Stimulated activated CD4-positive, alpha-beta T cell treated with anti-CD3 and anti-CD28 coated beads, Interleukin-4, amount 100 ng/mL, for 24 hours (primary cell): Measurements from ENCODE around the gene KIAA1755.
"Not testable (repeated sequence)": the region's sequence is repeated elsewhere in the genome, so short reads cannot be mapped to it uniquely, and the experiment has no call there.

Source experiments
- DNase-seq: peaks from one replicate; pipeline ENCODE4 v3.0.0-alpha.2; 2020

KIAA1755 gene

GRCh38 chr20:38262931-38263330 is 2.4 kb upstream of the KIAA1755 start:
- DNase-seq, result no peak

GRCh38 chr20:38261054-38261390 is 487 bp upstream of the KIAA1755 start:
- DNase-seq, result no peak

GRCh38 chr20:38260025-38260377 is 534 bp downstream of the KIAA1755 start:
- no peak for DNase-seq

- DNase-seq, result no peak
Observed at GRCh38 chr20:38258545-38259215, 1.9 kb downstream of the KIAA1755 start.

GRCh38 chr20:38256966-38257365 is 3.6 kb downstream of the KIAA1755 start:
- DNase-seq, result no peak

- DNase-seq, result no peak
Observed at GRCh38 chr20:38256021-38256420, 4.5 kb downstream of the KIAA1755 start.

GRCh38 chr20:38255393-38255792 is 5.1 kb downstream of the KIAA1755 start:
- no peak for DNase-seq

- not testable (repeated sequence) for DNase-seq
Observed at GRCh38 chr20:38254621-38255020, 5.9 kb downstream of the KIAA1755 start.

GRCh38 chr20:38253571-38253970 is 7.0 kb downstream of the KIAA1755 start:
- no peak for DNase-seq

- no peak for DNase-seq
Observed at GRCh38 chr20:38252292-38253288, 7.9 kb downstream of the KIAA1755 start.

- not testable (repeated sequence) for DNase-seq
Observed at GRCh38 chr20:38251441-38251840, 9.1 kb downstream of the KIAA1755 start.

GRCh38 chr20:38250609-38251008 is 9.9 kb downstream of the KIAA1755 start:
- no peak for DNase-seq

- DNase-seq, result no peak
Observed at GRCh38 chr20:38249536-38250310, 10.8 kb downstream of the KIAA1755 start.

GRCh38 chr20:38248133-38248532 is 12.4 kb downstream of the KIAA1755 start:
- DNase-seq, result no peak

GRCh38 chr20:38247725-38248124 is 12.8 kb downstream of the KIAA1755 start:
- not testable (repeated sequence) for DNase-seq

- no peak for DNase-seq
Observed at GRCh38 chr20:38247166-38247509, 13.4 kb downstream of the KIAA1755 start.

GRCh38 chr20:38246357-38247165 is 14.0 kb downstream of the KIAA1755 start:
- DNase-seq, result no peak

GRCh38 chr20:38245753-38246152 is 14.8 kb downstream of the KIAA1755 start:
- DNase-seq, result no peak

GRCh38 chr20:38243709-38244020 is 16.9 kb downstream of the KIAA1755 start:
- no peak for DNase-seq

GRCh38 chr20:38242848-38243708 is 17.5 kb downstream of the KIAA1755 start:
- no peak for DNase-seq

GRCh38 chr20:38241201-38241600 is 19.3 kb downstream of the KIAA1755 start:
- DNase-seq, result no peak

- DNase-seq, result no peak
Observed at GRCh38 chr20:38239441-38239840, 21.1 kb downstream of the KIAA1755 start.
